Lung (tissue), 12 donors: ENCODE results near the gene RSU1. TPM values are rescaled to one million over a fixed set of nuclear protein-coding genes. Genes with fewer than 3 reads are reported as not detected.
A peak's percentile ranks its signal among the peaks of the same experiment; 100 is the strongest.

Experiments used
- ATAC-seq: fragments of 200-7000 bp; cut with Tn5 transposase; one replicate; pipeline ENCODE4 v1.9.1; 2020; ENCODE audit warnings: moderate number of reproducible peaks; ENCODE audit not compliant: insufficient read depth, low FRiP score
- DNase-seq, 3 donors: peaks; one replicate each; pipeline ENCODE4 v3.0.0-alpha.2; 2013 to 2017
- H3K27ac ChIP-seq, 2 donors: one replicate each; pipeline ENCODE4 v1.5.1; 2013; ENCODE audit warnings: mild to moderate bottlenecking in 2 of 2, moderate library complexity in 2 of 2, control low read depth in 1 of 2, inconsistent platforms in 1 of 2, low read depth in 1 of 2, low read length in 1 of 2
- H3K27me3 ChIP-seq, 3 donors: one replicate each; pipeline ENCODE4 v1.5.1; 2013; ENCODE audit warnings: low read length in 2 of 3; ENCODE audit not compliant: control insufficient read depth in 3 of 3, insufficient read depth in 3 of 3
- H3K36me3 ChIP-seq, 4 donors: one replicate each; pipeline ENCODE4 v1.5.1; 2013; ENCODE audit warnings: low read length in 4 of 4, mild to moderate bottlenecking in 1 of 4, moderate library complexity in 1 of 4; ENCODE audit not compliant: control insufficient read depth in 4 of 4, insufficient read depth in 4 of 4
- H3K4me1 ChIP-seq, 5 donors: one replicate each; pipeline ENCODE4 v1.5.1; 2013; ENCODE audit warnings: low read length in 5 of 5, mild to moderate bottlenecking in 2 of 5, moderate library complexity in 1 of 5; ENCODE audit not compliant: control insufficient read depth in 5 of 5, insufficient read depth in 5 of 5
- H3K4me3 ChIP-seq: one replicate; pipeline ENCODE4 v1.5.1; 2013; ENCODE audit warnings: mild to moderate bottlenecking, control low read depth, moderate library complexity
- H3K9ac ChIP-seq, 2 donors: one replicate each; pipeline ENCODE4 v1.5.1; 2013; ENCODE audit warnings: low read length in 2 of 2, control low read depth in 1 of 2; ENCODE audit not compliant: insufficient read depth in 1 of 2
- H3K9me3 ChIP-seq, 4 donors: one replicate each; pipeline ENCODE4 v1.5.1; 2013; ENCODE audit warnings: low read length in 3 of 4, mild to moderate bottlenecking in 1 of 4, moderate library complexity in 1 of 4; ENCODE audit not compliant: control insufficient read depth in 4 of 4, insufficient read depth in 3 of 4
- CTCF ChIP-seq: IDR thresholded peaks from 2 replicates; pipeline ENCODE4 v1.5.1; 2012; ENCODE audit warnings: mild to moderate bottlenecking; ENCODE audit errors: control extremely low read depth, extremely low read depth
- WGBS, 2 donors: extraction: QIAGEN DNeasy Blood & Tissue Kit; methylation state at CpG; one replicate each; pipeline ENCODE4 v1.1.7; 2013; 5-methylcytosine and 5-hydroxymethylcytosine counted together
- polyA plus RNA-seq, 2 donors: library from polyadenylated mRNA; stranded (reverse); fragments of 200-250 nt; gene quantifications; one replicate each; pipeline ENCODE4 v1.2.1, GENCODE V29; 2013
- total RNA-seq, 2 donors: library from RNA; depleted of rRNA in 1 of 2; stranded (reverse); fragments of >200 nt in 1 of 2; gene quantifications; one replicate each; pipeline ENCODE4 v1.2.1, GENCODE V29; 2014 to 2021
- donor health status: control.
- donor health status: control.
- donor health status: Bipolar disorder and iron deficiency.
- donor health status: healthy.
- donor health status: DM: yes; HTN: yes; CAD: no.

Gene RSU1
- total and polyA plus RNA-seq, 4 donors: 36.0 to 81.5 (median 57.9) TPM

- H3K4me3 ChIP-seq: no peak overlapping the region
- peaks cover 0 to 3% (median 2%) of the 10 kb centered on the region in 4 donors for H3K36me3 ChIP-seq
- H3K9ac ChIP-seq: no peak overlapping the region
- H3K4me1 ChIP-seq: no peaks in the 10 kb centered on the region
- no peak overlapping the region for H3K27ac ChIP-seq
- no peaks in the 10 kb centered on the region for H3K9me3 ChIP-seq
- peak in 2 of 3 donors; percentile 5 to 48 for DNase-seq
- WGBS, 2 donors: 38 to 57% methylated on average over 8 of the region's 8 CpGs
- no peak for TF ChIP-seq CTCF
- H3K27me3 ChIP-seq: no peaks in the 10 kb centered on the region
- ATAC-seq: no peak
These were observed 74.9 kb downstream of the RSU1 start for GRCh38 chr10:16742165-16742960.

- TF ChIP-seq CTCF: no peak
- 95 to 96% methylated on average over 2 of the region's 2 CpGs for WGBS, 2 donors
These were observed 75.7 kb downstream of the RSU1 start for GRCh38 chr10:16741540-16741939.

GRCh38 chr10:16737420-16737819, 79.8 kb downstream of the RSU1 start:
- Histone ChIP-seq H3K27ac (no peak overlapping the region), H3K27me3 (no peaks in the 10 kb centered on the region), H3K36me3 (peaks cover under 1 to 11% (median 5%) of the 10 kb centered on the region in 4 donors), H3K9me3 (no peaks in the 10 kb centered on the region), H3K9ac (no peak overlapping the region), H3K4me3 (no peak overlapping the region), H3K4me1 (no peaks in the 10 kb centered on the region)
- ATAC-seq (no peak), DNase-seq (no peak)
- no peak for TF ChIP-seq CTCF
- WGBS, 2 donors: 98 to 100% methylated on average over 2 of the region's 2 CpGs

More at GRCh38 chr10:16741540-16741939, 75.7 kb downstream of the RSU1 start:
- no peak overlapping the region for H3K9ac ChIP-seq
- H3K36me3 ChIP-seq: peaks cover under 1 to 3% (median 2%) of the 10 kb centered on the region in 4 donors
- no peak for ATAC-seq
- no peak for DNase-seq
- H3K27me3 ChIP-seq: no peaks in the 10 kb centered on the region
- no peak overlapping the region for H3K4me3 ChIP-seq
- no peak overlapping the region for H3K27ac ChIP-seq
- no peaks in the 10 kb centered on the region for H3K9me3 ChIP-seq
- H3K4me1 ChIP-seq: no peaks in the 10 kb centered on the region

GRCh38 chr10:16735671-16736070, 81.6 kb downstream of the RSU1 start:
- H3K9me3 ChIP-seq: no peaks in the 10 kb centered on the region
- H3K27ac ChIP-seq: no peak overlapping the region
- H3K36me3 ChIP-seq: peaks cover 0 to 11% (median 3%) of the 10 kb centered on the region in 4 donors
- H3K4me1 ChIP-seq: no peaks in the 10 kb centered on the region
- DNase-seq: no peak
- ATAC-seq: no peak
- WGBS, 2 donors: 96% methylated on average over 3 of the region's 3 CpGs
- no peaks in the 10 kb centered on the region for H3K27me3 ChIP-seq
- no peak overlapping the region for H3K4me3 ChIP-seq
- no peak overlapping the region for H3K9ac ChIP-seq
- TF ChIP-seq CTCF: no peak
